ENCODE data around the gene CASP5.

DNA sequence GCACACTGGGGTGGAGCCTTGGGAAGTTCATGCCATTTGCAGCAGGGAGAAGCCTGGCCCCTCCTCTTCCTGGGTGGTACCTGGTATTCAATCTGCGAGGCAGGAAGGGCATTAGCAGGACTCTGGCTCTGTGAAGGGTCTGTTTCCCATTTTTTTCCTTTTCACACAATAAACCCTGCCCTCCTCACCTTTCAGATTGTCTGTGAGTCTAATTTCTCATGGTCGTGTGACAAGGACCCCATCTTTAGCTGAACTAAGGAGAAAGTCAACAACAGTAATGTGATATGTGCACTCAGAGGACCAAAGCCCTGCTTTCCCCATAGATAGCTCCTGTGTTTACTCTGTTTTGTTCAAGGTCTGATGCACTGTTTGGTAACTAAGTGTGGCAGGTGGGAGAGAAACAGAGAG is 28.0 kb downstream of the CASP5 start:
- TF ChIP-seq, protein P1, sequence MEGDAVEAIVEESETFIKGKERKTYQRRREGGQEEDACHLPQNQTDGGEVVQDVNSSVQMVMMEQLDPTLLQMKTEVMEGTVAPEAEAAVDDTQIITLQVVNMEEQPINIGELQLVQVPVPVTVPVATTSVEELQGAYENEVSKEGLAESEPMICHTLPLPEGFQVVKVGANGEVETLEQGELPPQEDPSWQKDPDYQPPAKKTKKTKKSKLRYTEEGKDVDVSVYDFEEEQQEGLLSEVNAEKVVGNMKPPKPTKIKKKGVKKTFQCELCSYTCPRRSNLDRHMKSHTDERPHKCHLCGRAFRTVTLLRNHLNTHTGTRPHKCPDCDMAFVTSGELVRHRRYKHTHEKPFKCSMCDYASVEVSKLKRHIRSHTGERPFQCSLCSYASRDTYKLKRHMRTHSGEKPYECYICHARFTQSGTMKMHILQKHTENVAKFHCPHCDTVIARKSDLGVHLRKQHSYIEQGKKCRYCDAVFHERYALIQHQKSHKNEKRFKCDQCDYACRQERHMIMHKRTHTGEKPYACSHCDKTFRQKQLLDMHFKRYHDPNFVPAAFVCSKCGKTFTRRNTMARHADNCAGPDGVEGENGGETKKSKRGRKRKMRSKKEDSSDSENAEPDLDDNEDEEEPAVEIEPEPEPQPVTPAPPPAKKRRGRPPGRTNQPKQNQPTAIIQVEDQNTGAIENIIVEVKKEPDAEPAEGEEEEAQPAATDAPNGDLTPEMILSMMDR (conservative IDR thresholded peaks at IDR 0.05 in 1 of 2, IDR thresholded peaks at IDR 0.05 in 1 of 2; ENCODE audit: extremely low read depth in 1 of 2, insufficient read depth in 1 of 2, low read depth in 1 of 2, low read length in 2 of 2): no peak
- no peak for TF ChIP-seq EZH2 (IDR thresholded peaks at IDR 0.05; ENCODE audit: borderline replicate concordance, low read length)

Measured in mammary epithelial cell (primary cell).